Ishikawa (cell line): ENCODE measurements around the gene SLC66A1.

Source experiments
- EP300 ChIP-seq: IDR thresholded peaks from 2 replicates; pipeline ENCODE4 v1.6.1; 2012; ENCODE audit warnings: borderline replicate concordance
- REST ChIP-seq: IDR thresholded peaks from 2 replicates; pipeline ENCODE4 v1.6.1; 2012; ENCODE audit warnings: low read depth, mild to moderate bottlenecking

- no peak for TF ChIP-seq EP300
- TF ChIP-seq REST: no peak
These were observed 45.3 kb downstream of the SLC66A1 start for GRCh38 chr1:19357299-19357986.
